ENCODE results near the gene ZHX3. TPM values are rescaled to one million over a fixed set of nuclear protein-coding genes. Genes with fewer than 3 reads are reported as not detected.

The ZHX3 gene
- total and polyA plus RNA-seq, 7 donors, result 3.6 to 69.0 (median 39.2) TPM

- Histone ChIP-seq H3K4me3 (no peak overlapping the region), H3K27me3 (no peaks in the 10 kb centered on the region), H3K9me3 (no peaks in the 10 kb centered on the region), H3K36me3 (peaks cover 52 to 97% (median 76%) of the 10 kb centered on the region in 4 donors), H3K27ac (no peak overlapping the region), H3K4me1 (peaks cover 0 to 7% (median 3%) of the 10 kb centered on the region in 4 donors)
- no peak for DNase-seq
- TF ChIP-seq POLR2AphosphoS5 (IDR thresholded peaks at IDR 0.05) (no peak), CTCF (IDR thresholded peaks at IDR 0.05) (no peak), EP300 (IDR thresholded peaks at IDR 0.05) (no peak), POLR2A (IDR thresholded peaks at IDR 0.05) (no peak)
- intact Hi-C loops (cut with DNase I), result no loop called here
- WGBS, 2 donors, result 95 to 96% methylated on average over 3 of the region's 3 CpGs
Observed at GRCh38 chr20:41167118-41167470, 150.4 kb downstream of the ZHX3 start.

GRCh38 chr20:41166201-41167117 is 151.1 kb downstream of the ZHX3 start:
- H3K27me3 ChIP-seq, result no peaks in the 10 kb centered on the region
- H3K27ac ChIP-seq, result no peak overlapping the region
- intact Hi-C loops (cut with DNase I), result no loop called here
- TF ChIP-seq POLR2A (IDR thresholded peaks at IDR 0.05) (no peak), EP300 (IDR thresholded peaks at IDR 0.05) (no peak), CTCF (IDR thresholded peaks at IDR 0.05) (no peak), POLR2AphosphoS5 (IDR thresholded peaks at IDR 0.05) (no peak)
- WGBS, 2 donors, result 91 to 94% methylated on average over 27 of the region's 27 CpGs
- H3K36me3 ChIP-seq, result peaks cover 52 to 90% (median 76%) of the 10 kb centered on the region in 4 donors
- no peak overlapping the region for H3K4me3 ChIP-seq
- H3K4me1 ChIP-seq, result peaks cover 0 to under 1% (median 0%) of the 10 kb centered on the region in 4 donors
- no peaks in the 10 kb centered on the region for H3K9me3 ChIP-seq
- no peak for DNase-seq

- Histone ChIP-seq H3K36me3 (peaks cover 52 to 83% (median 70%) of the 10 kb centered on the region in 4 donors), H3K4me1 (no peaks in the 10 kb centered on the region), H3K4me3 (no peak overlapping the region), H3K27ac (no peak overlapping the region), H3K9me3 (no peaks in the 10 kb centered on the region), H3K27me3 (no peaks in the 10 kb centered on the region)
- intact Hi-C loops (cut with DNase I), result no loop called here
- WGBS, 2 donors, result 90 to 94% methylated on average over 24 of the region's 24 CpGs
- peak; percentile 39 for DNase-seq
- TF ChIP-seq POLR2AphosphoS5 (IDR thresholded peaks at IDR 0.05) (no peak), POLR2A (IDR thresholded peaks at IDR 0.05) (no peak), CTCF (IDR thresholded peaks at IDR 0.05) (no peak), EP300 (IDR thresholded peaks at IDR 0.05) (no peak)
Observed at GRCh38 chr20:41165001-41165882, 152.3 kb downstream of the ZHX3 start.

GRCh38 chr20:41163821-41164220 is 153.7 kb downstream of the ZHX3 start:
- peaks cover 47 to 77% (median 63%) of the 10 kb centered on the region in 4 donors for H3K36me3 ChIP-seq
- no peak overlapping the region for H3K27ac ChIP-seq
- no peaks in the 10 kb centered on the region for H3K4me1 ChIP-seq
- intact Hi-C loops (cut with DNase I), result no loop called here
- no peaks in the 10 kb centered on the region for H3K27me3 ChIP-seq
- no peak overlapping the region for H3K4me3 ChIP-seq
- H3K9me3 ChIP-seq, result no peaks in the 10 kb centered on the region
- whole genome bisulfite sequencing, 2 donors, result 95 to 96% methylated on average over 11 of the region's 11 CpGs
- no peak for DNase-seq
- TF ChIP-seq POLR2AphosphoS5 (IDR thresholded peaks at IDR 0.05), result no peak
- no peak for TF ChIP-seq CTCF (IDR thresholded peaks at IDR 0.05)
- TF ChIP-seq POLR2A (IDR thresholded peaks at IDR 0.05), result no peak
- no peak for TF ChIP-seq EP300 (IDR thresholded peaks at IDR 0.05)
